ENCODE data around the gene ESYT2. TPM values are rescaled to one million over a fixed set of nuclear protein-coding genes. Genes with fewer than 3 reads are reported as not detected.

The ESYT2 gene
- polyA plus RNA-seq, 3 donors = 14.0 to 24.1 (median 22.0) TPM

GRCh38 chr7:158876984-158877383 lies 47.7 kb upstream of the ESYT2 start:
- no peak overlapping the region for H3K4me2 ChIP-seq (replicated peaks; ENCODE audit: extremely low read depth, low read length, poor library complexity, severe bottlenecking)
- peaks cover 21 to 38% of the 10 kb centered on the region in 2 donors for H3K36me3 Mint-ChIP-seq
- H3K27ac ChIP-seq (ENCODE audit: low read depth in 1 of 2, low read length in 2 of 2) = no peak overlapping the region
- no peaks in the 10 kb centered on the region for H3K27me3 ChIP-seq (ENCODE audit: control insufficient read depth in 2 of 2, insufficient read depth in 2 of 2, low read length in 2 of 2)
- H3K36me3 ChIP-seq (replicated peaks in 1 of 2; ENCODE audit: control insufficient read depth in 1 of 2, insufficient read depth in 2 of 2, low read length in 2 of 2) = peaks cover 0 to 21% of the 10 kb centered on the region in 2 donors
- peaks cover 0 to 5% (median 2%) of the 10 kb centered on the region in 3 donors for H3K27me3 Mint-ChIP-seq (ENCODE audit: low read depth in 3 of 3)
- no peaks in the 10 kb centered on the region for H3K4me1 Mint-ChIP-seq
- H3K9me3 ChIP-seq (replicated peaks in 1 of 2; ENCODE audit: control insufficient read depth in 1 of 2, insufficient read depth in 1 of 2, low read length in 2 of 2) = no peaks in the 10 kb centered on the region
- H3K79me2 ChIP-seq (ENCODE audit: insufficient read depth, low read length) = no peaks in the 10 kb centered on the region
- no peak overlapping the region for H2AFZ ChIP-seq (ENCODE audit: insufficient read depth, low read depth, low read length, poor library complexity, severe bottlenecking)
- TF ChIP-seq CTCF (IDR thresholded peaks at IDR 0.05) = no peak
- peaks cover 0 to 1% (median 0%) of the 10 kb centered on the region in 7 donors for H3K9me3 Mint-ChIP-seq
- no peak overlapping the region for H3K4me3 ChIP-seq (replicated peaks in 1 of 3; ENCODE audit: low read depth in 2 of 3, low read length in 3 of 3)
- no peak overlapping the region for H3K9ac ChIP-seq (ENCODE audit: insufficient read depth, low read length, poor library complexity, severe bottlenecking)
- H3K4me1 ChIP-seq (ENCODE audit: control insufficient read depth in 1 of 2, insufficient read depth in 2 of 2, low read length in 2 of 2) = no peaks in the 10 kb centered on the region
- 97% methylated on average over 18 of the region's 23 CpGs for WGBS (ENCODE audit: insufficient coverage)
- H4K20me1 ChIP-seq (ENCODE audit: insufficient read depth, low read length) = no peaks in the 10 kb centered on the region
- H3K4me3 Mint-ChIP-seq = no peak overlapping the region
- no peak for DNase-seq
- H3K27ac Mint-ChIP-seq = no peak overlapping the region
- intact Hi-C loops (cut with micrococcal nuclease) = no loop called here

- TF ChIP-seq CTCF (IDR thresholded peaks at IDR 0.05) = no peak
- Mint-ChIP-seq H3K27ac (no peak overlapping the region), H3K9me3 (peaks cover 0 to 4% (median 0%) of the 10 kb centered on the region in 7 donors), H3K27me3 (ENCODE audit: low read depth in 3 of 3) (peaks cover 0 to 4% (median 2%) of the 10 kb centered on the region in 3 donors), H3K4me1 (no peaks in the 10 kb centered on the region), H3K4me3 (no peak overlapping the region), H3K36me3 (peaks cover 11 to 14% of the 10 kb centered on the region in 2 donors)
- Histone ChIP-seq H3K79me2 (ENCODE audit: insufficient read depth, low read length) (no peaks in the 10 kb centered on the region), H3K4me2 (replicated peaks; ENCODE audit: extremely low read depth, low read length, poor library complexity, severe bottlenecking) (no peak overlapping the region), H3K4me3 (replicated peaks in 1 of 3; ENCODE audit: low read depth in 2 of 3, low read length in 3 of 3) (no peak overlapping the region), H3K27ac (ENCODE audit: low read depth in 1 of 2, low read length in 2 of 2) (no peak overlapping the region), H3K36me3 (replicated peaks in 1 of 2; ENCODE audit: control insufficient read depth in 1 of 2, insufficient read depth in 2 of 2, low read length in 2 of 2) (peaks cover 0 to 4% of the 10 kb centered on the region in 2 donors), H3K9ac (ENCODE audit: insufficient read depth, low read length, poor library complexity, severe bottlenecking) (no peak overlapping the region), H4K20me1 (ENCODE audit: insufficient read depth, low read length) (no peaks in the 10 kb centered on the region), H2AFZ (ENCODE audit: insufficient read depth, low read depth, low read length, poor library complexity, severe bottlenecking) (no peak overlapping the region), H3K4me1 (ENCODE audit: control insufficient read depth in 1 of 2, insufficient read depth in 2 of 2, low read length in 2 of 2) (no peaks in the 10 kb centered on the region), H3K9me3 (replicated peaks in 1 of 2; ENCODE audit: control insufficient read depth in 1 of 2, insufficient read depth in 1 of 2, low read length in 2 of 2) (no peaks in the 10 kb centered on the region), H3K27me3 (ENCODE audit: control insufficient read depth in 2 of 2, insufficient read depth in 2 of 2, low read length in 2 of 2) (no peaks in the 10 kb centered on the region)
- 98% methylated on average over 5 of the region's 9 CpGs for WGBS (ENCODE audit: insufficient coverage)
- intact Hi-C loops (cut with micrococcal nuclease) = loop anchor here in 1 of 2 donors (10.0 kb wide), 1 partner anchor 105 kb away; no protein-coding TSS in a partner anchor
- DNase-seq = no peak
Observed at GRCh38 chr7:158869876-158870275, 40.6 kb upstream of the ESYT2 start.

All from CD14-positive monocyte (primary cell).